ENCODE results near the gene C9. TPM values are rescaled to one million over a fixed set of nuclear protein-coding genes. Genes with fewer than 3 reads are reported as not detected.

The C9 gene
- total RNA-seq, 1 donor from 2014 or later = 1.0 TPM

- Histone ChIP-seq H3K27ac (ENCODE audit: low read depth, low read length) (peak overlapping the region; percentile 69), H3K9ac (ENCODE audit: low read depth in 1 of 3, low read length in 3 of 3) (no peak overlapping the region), H3K27me3 (ENCODE audit: control insufficient read depth in 3 of 3, insufficient read depth in 3 of 3, low read length in 3 of 3) (no peaks in the 10 kb centered on the region), H3K4me1 (ENCODE audit: control insufficient read depth in 3 of 3, insufficient read depth in 3 of 3, low read length in 3 of 3) (peaks cover 8 to 19% (median 17%) of the 10 kb centered on the region in 3 donors), H3K36me3 (ENCODE audit: control insufficient read depth in 3 of 3, insufficient read depth in 3 of 3, low read length in 3 of 3) (no peaks in the 10 kb centered on the region), H3K4me3 (ENCODE audit: low read length in 3 of 3) (no peak overlapping the region), H3K9me3 (ENCODE audit: control insufficient read depth in 3 of 3, low read length in 3 of 3) (no peaks in the 10 kb centered on the region)
These were observed 36.7 kb upstream of the C9 start for GRCh38 chr5:39400713-39401578.

- H3K9ac ChIP-seq (ENCODE audit: low read depth in 1 of 3, low read length in 3 of 3) = no peak overlapping the region
- no peaks in the 10 kb centered on the region for H3K9me3 ChIP-seq (ENCODE audit: control insufficient read depth in 3 of 3, low read length in 3 of 3)
- no peaks in the 10 kb centered on the region for H3K27me3 ChIP-seq (ENCODE audit: control insufficient read depth in 3 of 3, insufficient read depth in 3 of 3, low read length in 3 of 3)
- H3K27ac ChIP-seq (ENCODE audit: low read depth, low read length) = peak overlapping the region; percentile 69
- no peaks in the 10 kb centered on the region for H3K36me3 ChIP-seq (ENCODE audit: control insufficient read depth in 3 of 3, insufficient read depth in 3 of 3, low read length in 3 of 3)
- H3K4me1 ChIP-seq (ENCODE audit: control insufficient read depth in 3 of 3, insufficient read depth in 3 of 3, low read length in 3 of 3) = peaks cover 8 to 23% (median 14%) of the 10 kb centered on the region in 3 donors
- no peak overlapping the region for H3K4me3 ChIP-seq (ENCODE audit: low read length in 3 of 3)
These were observed 35.1 kb upstream of the C9 start for GRCh38 chr5:39399135-39400036.

- Histone ChIP-seq H3K4me1 (ENCODE audit: control insufficient read depth in 3 of 3, insufficient read depth in 3 of 3, low read length in 3 of 3) (peaks cover 8 to 23% (median 14%) of the 10 kb centered on the region in 3 donors), H3K27ac (ENCODE audit: low read depth, low read length) (no peak overlapping the region), H3K36me3 (ENCODE audit: control insufficient read depth in 3 of 3, insufficient read depth in 3 of 3, low read length in 3 of 3) (peaks cover 0 to 3% (median 2%) of the 10 kb centered on the region in 3 donors), H3K9me3 (ENCODE audit: control insufficient read depth in 3 of 3, low read length in 3 of 3) (no peaks in the 10 kb centered on the region), H3K27me3 (ENCODE audit: control insufficient read depth in 3 of 3, insufficient read depth in 3 of 3, low read length in 3 of 3) (no peaks in the 10 kb centered on the region), H3K4me3 (ENCODE audit: low read length in 3 of 3) (no peak overlapping the region), H3K9ac (ENCODE audit: low read depth in 1 of 3, low read length in 3 of 3) (no peak overlapping the region)
These were observed 32.5 kb upstream of the C9 start for GRCh38 chr5:39396843-39397242.

GRCh38 chr5:39395521-39395920, 31.2 kb upstream of the C9 start:
- no peaks in the 10 kb centered on the region for H3K27me3 ChIP-seq (ENCODE audit: control insufficient read depth in 3 of 3, insufficient read depth in 3 of 3, low read length in 3 of 3)
- H3K4me3 ChIP-seq (ENCODE audit: low read length in 3 of 3) = no peak overlapping the region
- no peak overlapping the region for H3K27ac ChIP-seq (ENCODE audit: low read depth, low read length)
- peaks cover 6 to 21% (median 8%) of the 10 kb centered on the region in 3 donors for H3K4me1 ChIP-seq (ENCODE audit: control insufficient read depth in 3 of 3, insufficient read depth in 3 of 3, low read length in 3 of 3)
- H3K36me3 ChIP-seq (ENCODE audit: control insufficient read depth in 3 of 3, insufficient read depth in 3 of 3, low read length in 3 of 3) = peaks cover 0 to 11% (median 4%) of the 10 kb centered on the region in 3 donors
- H3K9ac ChIP-seq (ENCODE audit: low read depth in 1 of 3, low read length in 3 of 3) = no peak overlapping the region
- H3K9me3 ChIP-seq (ENCODE audit: control insufficient read depth in 3 of 3, low read length in 3 of 3) = no peaks in the 10 kb centered on the region

GRCh38 chr5:39394946-39395345, 30.7 kb upstream of the C9 start:
- Histone ChIP-seq H3K4me3 (ENCODE audit: low read length in 3 of 3) (no peak overlapping the region), H3K27ac (ENCODE audit: low read depth, low read length) (no peak overlapping the region), H3K27me3 (ENCODE audit: control insufficient read depth in 3 of 3, insufficient read depth in 3 of 3, low read length in 3 of 3) (no peaks in the 10 kb centered on the region), H3K36me3 (ENCODE audit: control insufficient read depth in 3 of 3, insufficient read depth in 3 of 3, low read length in 3 of 3) (peaks cover 0 to 15% (median 4%) of the 10 kb centered on the region in 3 donors), H3K4me1 (ENCODE audit: control insufficient read depth in 3 of 3, insufficient read depth in 3 of 3, low read length in 3 of 3) (peaks cover 4 to 19% (median 7%) of the 10 kb centered on the region in 3 donors), H3K9me3 (ENCODE audit: control insufficient read depth in 3 of 3, low read length in 3 of 3) (no peaks in the 10 kb centered on the region), H3K9ac (ENCODE audit: low read depth in 1 of 3, low read length in 3 of 3) (no peak overlapping the region)

- H3K4me1 ChIP-seq (ENCODE audit: control insufficient read depth in 3 of 3, insufficient read depth in 3 of 3, low read length in 3 of 3) = peaks cover 0 to 6% (median 0%) of the 10 kb centered on the region in 3 donors
- peaks cover 0 to 20% (median 4%) of the 10 kb centered on the region in 3 donors for H3K36me3 ChIP-seq (ENCODE audit: control insufficient read depth in 3 of 3, insufficient read depth in 3 of 3, low read length in 3 of 3)
- no peak overlapping the region for H3K9ac ChIP-seq (ENCODE audit: low read depth in 1 of 3, low read length in 3 of 3)
- H3K27me3 ChIP-seq (ENCODE audit: control insufficient read depth in 3 of 3, insufficient read depth in 3 of 3, low read length in 3 of 3) = no peaks in the 10 kb centered on the region
- H3K4me3 ChIP-seq (ENCODE audit: low read length in 3 of 3) = no peak overlapping the region
- H3K9me3 ChIP-seq (ENCODE audit: control insufficient read depth in 3 of 3, low read length in 3 of 3) = no peaks in the 10 kb centered on the region
- no peak overlapping the region for H3K27ac ChIP-seq (ENCODE audit: low read depth, low read length)
These were observed 26.6 kb upstream of the C9 start for GRCh38 chr5:39390945-39391344.

- no peak overlapping the region for H3K9ac ChIP-seq (ENCODE audit: low read depth in 1 of 3, low read length in 3 of 3)
- H3K4me3 ChIP-seq (ENCODE audit: low read length in 3 of 3) = no peak overlapping the region
- H3K9me3 ChIP-seq (ENCODE audit: control insufficient read depth in 3 of 3, low read length in 3 of 3) = no peaks in the 10 kb centered on the region
- H3K4me1 ChIP-seq (ENCODE audit: control insufficient read depth in 3 of 3, insufficient read depth in 3 of 3, low read length in 3 of 3) = no peaks in the 10 kb centered on the region
- H3K27me3 ChIP-seq (ENCODE audit: control insufficient read depth in 3 of 3, insufficient read depth in 3 of 3, low read length in 3 of 3) = no peaks in the 10 kb centered on the region
- peaks cover 7 to 36% (median 8%) of the 10 kb centered on the region in 3 donors for H3K36me3 ChIP-seq (ENCODE audit: control insufficient read depth in 3 of 3, insufficient read depth in 3 of 3, low read length in 3 of 3)
- H3K27ac ChIP-seq (ENCODE audit: low read depth, low read length) = no peak overlapping the region
These were observed 23.0 kb upstream of the C9 start for GRCh38 chr5:39387293-39387692.

GRCh38 chr5:39384271-39384670, 20.0 kb upstream of the C9 start:
- Histone ChIP-seq H3K4me1 (ENCODE audit: control insufficient read depth in 3 of 3, insufficient read depth in 3 of 3, low read length in 3 of 3) (no peaks in the 10 kb centered on the region), H3K27me3 (ENCODE audit: control insufficient read depth in 3 of 3, insufficient read depth in 3 of 3, low read length in 3 of 3) (no peaks in the 10 kb centered on the region), H3K9me3 (ENCODE audit: control insufficient read depth in 3 of 3, low read length in 3 of 3) (no peaks in the 10 kb centered on the region), H3K36me3 (ENCODE audit: control insufficient read depth in 3 of 3, insufficient read depth in 3 of 3, low read length in 3 of 3) (peaks cover 7 to 33% (median 20%) of the 10 kb centered on the region in 3 donors), H3K27ac (ENCODE audit: low read depth, low read length) (no peak overlapping the region), H3K9ac (ENCODE audit: low read depth in 1 of 3, low read length in 3 of 3) (no peak overlapping the region), H3K4me3 (ENCODE audit: low read length in 3 of 3) (no peak overlapping the region)

GRCh38 chr5:39381376-39381775, 17.1 kb upstream of the C9 start:
- H3K27ac ChIP-seq (ENCODE audit: low read depth, low read length) = no peak overlapping the region
- H3K4me1 ChIP-seq (ENCODE audit: control insufficient read depth in 3 of 3, insufficient read depth in 3 of 3, low read length in 3 of 3) = no peaks in the 10 kb centered on the region
- H3K9me3 ChIP-seq (ENCODE audit: control insufficient read depth in 3 of 3, low read length in 3 of 3) = no peaks in the 10 kb centered on the region
- no peaks in the 10 kb centered on the region for H3K27me3 ChIP-seq (ENCODE audit: control insufficient read depth in 3 of 3, insufficient read depth in 3 of 3, low read length in 3 of 3)
- H3K4me3 ChIP-seq (ENCODE audit: low read length in 3 of 3) = no peak overlapping the region
- H3K36me3 ChIP-seq (ENCODE audit: control insufficient read depth in 3 of 3, insufficient read depth in 3 of 3, low read length in 3 of 3) = peaks cover 7 to 47% (median 20%) of the 10 kb centered on the region in 3 donors
- no peak overlapping the region for H3K9ac ChIP-seq (ENCODE audit: low read depth in 1 of 3, low read length in 3 of 3)
